OCI-LY1 (cell line): ENCODE data around the gene SNX14.

Source experiments
- H2AFZ ChIP-seq: fragments of 200-600 bp; sonication (generic), shearing (Covaris generic); 2 replicates; pipeline ENCODE4 v1.6.0; 2014; ENCODE audit warnings: antibody characterized with exemption, mild to moderate bottlenecking, low read length
- H3F3A ChIP-seq: fragments of 200-600 bp; sonication (generic), shearing (Covaris generic); 2 replicates; pipeline ENCODE4 v1.6.0; 2014; ENCODE audit warnings: mild to moderate bottlenecking, antibody characterized with exemption, low read length, moderate library complexity; ENCODE audit not compliant: insufficient read depth
- H3K27ac ChIP-seq: fragments of 200-600 bp; sonication (generic); 2 replicates; pipeline ENCODE4 v1.5.1; 2014; ENCODE audit warnings: low read length, mixed run types, mild to moderate bottlenecking, low read depth; ENCODE audit not compliant: poor library complexity, severe bottlenecking
- H3K27me3 ChIP-seq: fragments of 200-600 bp; sonication (generic); 2 replicates; pipeline ENCODE4 v1.6.0; 2014; ENCODE audit warnings: antibody characterized with exemption, mild to moderate bottlenecking, low read length, moderate library complexity; ENCODE audit not compliant: insufficient read depth
- H3K36me3 ChIP-seq: fragments of 200-600 bp; sonication (generic); 2 replicates; pipeline ENCODE4 v1.6.1; 2014; ENCODE audit warnings: mild to moderate bottlenecking, antibody characterized with exemption, low read length, moderate library complexity, mixed read lengths; ENCODE audit not compliant: insufficient read depth
- H3K4me1 ChIP-seq: fragments of 200-600 bp; sonication (generic); 2 replicates; pipeline ENCODE4 v1.5.1; 2014; ENCODE audit warnings: mild to moderate bottlenecking, low read length, moderate library complexity; ENCODE audit not compliant: insufficient read depth, severe bottlenecking
- H3K4me2 ChIP-seq: fragments of 200-600 bp; sonication (generic), shearing (Covaris generic); 2 replicates; pipeline ENCODE4 v1.6.1; 2014; ENCODE audit warnings: low read length
- H3K4me3 ChIP-seq: fragments of 200-600 bp; sonication (generic); 2 replicates; pipeline ENCODE4 v1.5.1; 2014; ENCODE audit warnings: low read length, low read depth, mild to moderate bottlenecking, mixed read lengths; ENCODE audit not compliant: poor library complexity, severe bottlenecking
- H3K79me2 ChIP-seq: fragments of 200-600 bp; shearing (Covaris generic); 2 replicates; pipeline ENCODE4 v1.6.1; 2016; ENCODE audit warnings: mixed run types, low read length, mixed read lengths; ENCODE audit not compliant: insufficient read depth
- H3K9ac ChIP-seq: fragments of 200-600 bp; sonication (generic), shearing (Covaris generic); 2 replicates; pipeline ENCODE4 v1.6.1; 2014; ENCODE audit warnings: mild to moderate bottlenecking, low read length, mixed read lengths
- H3K9me2 ChIP-seq: fragments of 200-600 bp; sonication (generic), shearing (Covaris generic); 2 replicates; pipeline ENCODE4 v1.6.1; 2014; ENCODE audit warnings: low read depth, mild to moderate bottlenecking, low read length, mixed read lengths
- H3K9me3 ChIP-seq: fragments of 200-600 bp; shearing (Covaris generic); 2 replicates; pipeline ENCODE4 v1.6.1; 2014; ENCODE audit warnings: low read length, mixed read lengths
- H4K20me1 ChIP-seq: fragments of 200-600 bp; sonication (generic), shearing (Covaris generic); 2 replicates; pipeline ENCODE4 v1.6.0; 2016; ENCODE audit warnings: mild to moderate bottlenecking, low read length; ENCODE audit not compliant: insufficient read depth
- EZH2 ChIP-seq: fragments of 200-600 bp; sonication (generic), shearing (Covaris generic); IDR thresholded peaks from 2 replicates; pipeline ENCODE4 v1.8.0; 2017; ENCODE audit warnings: borderline replicate concordance, mixed run types, mild to moderate bottlenecking, antibody characterized with exemption, low read length, moderate library complexity, mixed read lengths
- TF ChIP-seq, protein P1 (sequence below): fragments of 200-600 bp; sonication (generic), shearing (Covaris generic); IDR thresholded peaks from 2 replicates; pipeline ENCODE4 v1.5.1; 2017; ENCODE audit warnings: mild to moderate bottlenecking, antibody characterized with exemption, low read length, moderate library complexity, mixed read lengths

Gene SNX14

GRCh38 chr6:85496009-85496579 is 97.6 kb downstream of the SNX14 start:
- H3F3A ChIP-seq: no peaks in the 10 kb centered on the region
- H3K4me3 ChIP-seq: no peak overlapping the region
- H3K27ac ChIP-seq: no peak overlapping the region
- H3K36me3 ChIP-seq: no peaks in the 10 kb centered on the region
- no peaks in the 10 kb centered on the region for H4K20me1 ChIP-seq
- no peaks in the 10 kb centered on the region for H3K4me1 ChIP-seq
- no peaks in the 10 kb centered on the region for H3K9me3 ChIP-seq
- H3K79me2 ChIP-seq: no peaks in the 10 kb centered on the region
- no peaks in the 10 kb centered on the region for H3K27me3 ChIP-seq
- TF ChIP-seq, protein P1, sequence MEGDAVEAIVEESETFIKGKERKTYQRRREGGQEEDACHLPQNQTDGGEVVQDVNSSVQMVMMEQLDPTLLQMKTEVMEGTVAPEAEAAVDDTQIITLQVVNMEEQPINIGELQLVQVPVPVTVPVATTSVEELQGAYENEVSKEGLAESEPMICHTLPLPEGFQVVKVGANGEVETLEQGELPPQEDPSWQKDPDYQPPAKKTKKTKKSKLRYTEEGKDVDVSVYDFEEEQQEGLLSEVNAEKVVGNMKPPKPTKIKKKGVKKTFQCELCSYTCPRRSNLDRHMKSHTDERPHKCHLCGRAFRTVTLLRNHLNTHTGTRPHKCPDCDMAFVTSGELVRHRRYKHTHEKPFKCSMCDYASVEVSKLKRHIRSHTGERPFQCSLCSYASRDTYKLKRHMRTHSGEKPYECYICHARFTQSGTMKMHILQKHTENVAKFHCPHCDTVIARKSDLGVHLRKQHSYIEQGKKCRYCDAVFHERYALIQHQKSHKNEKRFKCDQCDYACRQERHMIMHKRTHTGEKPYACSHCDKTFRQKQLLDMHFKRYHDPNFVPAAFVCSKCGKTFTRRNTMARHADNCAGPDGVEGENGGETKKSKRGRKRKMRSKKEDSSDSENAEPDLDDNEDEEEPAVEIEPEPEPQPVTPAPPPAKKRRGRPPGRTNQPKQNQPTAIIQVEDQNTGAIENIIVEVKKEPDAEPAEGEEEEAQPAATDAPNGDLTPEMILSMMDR: no peak
- no peak for TF ChIP-seq EZH2
- H3K4me2 ChIP-seq: no peak overlapping the region
- no peak overlapping the region for H2AFZ ChIP-seq
- no peak overlapping the region for H3K9ac ChIP-seq
- H3K9me2 ChIP-seq: no peaks in the 10 kb centered on the region

GRCh38 chr6:85494547-85495536 is 98.8 kb downstream of the SNX14 start:
- Histone ChIP-seq H3K36me3 (no peaks in the 10 kb centered on the region), H3K4me2 (no peak overlapping the region), H3K4me1 (no peaks in the 10 kb centered on the region), H3K79me2 (no peaks in the 10 kb centered on the region), H3K27me3 (no peaks in the 10 kb centered on the region), H3K9ac (no peak overlapping the region), H3K4me3 (no peak overlapping the region), H3K9me2 (no peaks in the 10 kb centered on the region), H2AFZ (no peak overlapping the region), H4K20me1 (no peaks in the 10 kb centered on the region), H3K9me3 (no peaks in the 10 kb centered on the region), H3K27ac (no peak overlapping the region), H3F3A (no peaks in the 10 kb centered on the region)
- TF ChIP-seq EZH2: no peak
- TF ChIP-seq, protein P1: no peak

DNA sequence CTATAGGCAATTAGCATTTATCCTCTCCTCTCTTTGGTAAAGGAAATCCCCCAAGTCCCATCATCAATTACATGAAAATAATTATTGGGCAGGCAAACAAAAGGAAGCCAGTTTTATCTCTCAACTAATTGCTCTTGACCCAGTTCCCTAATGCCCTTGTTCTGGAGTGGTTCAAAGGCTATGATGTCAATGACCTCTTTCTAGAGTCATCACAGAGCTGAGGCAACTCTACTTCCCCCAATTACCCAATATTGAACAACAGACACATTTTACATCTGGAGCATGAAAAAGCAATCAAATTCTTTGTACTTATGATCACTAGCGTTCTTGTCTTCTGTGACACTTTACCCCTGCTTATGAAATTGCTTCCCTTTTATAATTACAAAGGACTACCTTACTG is 100.3 kb downstream of the SNX14 start:
- H2AFZ ChIP-seq: no peak overlapping the region
- H3K27ac ChIP-seq: no peak overlapping the region
- H3K79me2 ChIP-seq: no peaks in the 10 kb centered on the region
- H3F3A ChIP-seq: no peaks in the 10 kb centered on the region
- no peaks in the 10 kb centered on the region for H3K9me3 ChIP-seq
- no peak overlapping the region for H3K4me3 ChIP-seq
- no peaks in the 10 kb centered on the region for H3K36me3 ChIP-seq
- no peaks in the 10 kb centered on the region for H3K27me3 ChIP-seq
- no peaks in the 10 kb centered on the region for H4K20me1 ChIP-seq
- TF ChIP-seq, protein P1: no peak
- TF ChIP-seq EZH2: no peak
- H3K4me1 ChIP-seq: no peaks in the 10 kb centered on the region
- H3K9ac ChIP-seq: no peak overlapping the region
- no peaks in the 10 kb centered on the region for H3K9me2 ChIP-seq
- H3K4me2 ChIP-seq: no peak overlapping the region
